Measurements from ENCODE around the gene BTBD7. TPM values are rescaled to one million over a fixed set of nuclear protein-coding genes. Genes with fewer than 3 reads are reported as not detected.

BTBD7 gene
- total and polyA plus RNA-seq, 9 of the 15 experiments (the other 6 are each of a cell fraction or from before 2014, with no cell fraction given): 2.5 to 12.9 (median 6.2) TPM

DNA sequence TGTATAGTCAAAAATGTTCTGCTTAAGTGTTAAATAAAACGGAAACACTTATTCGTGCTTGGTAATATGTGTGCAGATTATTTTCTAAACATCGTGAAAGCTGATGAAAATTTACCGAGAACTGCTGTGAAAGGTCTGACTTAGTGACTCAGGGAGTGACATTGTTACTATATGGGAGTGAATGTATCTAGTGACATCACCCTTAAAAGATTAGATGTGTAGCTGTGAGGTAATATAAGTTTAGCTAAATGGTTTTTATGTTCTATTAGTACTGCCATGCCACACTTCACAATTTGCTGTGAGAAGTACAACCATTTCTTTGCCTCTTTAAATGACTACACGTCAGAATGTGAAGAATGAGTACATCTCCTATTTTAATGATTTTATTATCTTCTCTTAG, 15.5 kb upstream of the BTBD7 start:
- TF ChIP-seq U2AF1 (optimal IDR thresholded peaks at IDR 0.05; ENCODE audit: low read depth, low read length): no peak
- TF ChIP-seq, protein P1, sequence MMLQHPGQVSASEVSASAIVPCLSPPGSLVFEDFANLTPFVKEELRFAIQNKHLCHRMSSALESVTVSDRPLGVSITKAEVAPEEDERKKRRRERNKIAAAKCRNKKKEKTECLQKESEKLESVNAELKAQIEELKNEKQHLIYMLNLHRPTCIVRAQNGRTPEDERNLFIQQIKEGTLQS (IDR thresholded peaks at IDR 0.05): 0 out of 2 replicates have a peak, but pooled peaks have one; percentile 21
- TF ChIP-seq, protein P1 (CRISPR knock-in tag; conservative IDR thresholded peaks at IDR 0.05): no peak
- H4K20me1 ChIP-seq (replicated peaks; ENCODE audit: control insufficient read depth, insufficient read depth, low read length): no peaks in the 10 kb centered on the region

DNA sequence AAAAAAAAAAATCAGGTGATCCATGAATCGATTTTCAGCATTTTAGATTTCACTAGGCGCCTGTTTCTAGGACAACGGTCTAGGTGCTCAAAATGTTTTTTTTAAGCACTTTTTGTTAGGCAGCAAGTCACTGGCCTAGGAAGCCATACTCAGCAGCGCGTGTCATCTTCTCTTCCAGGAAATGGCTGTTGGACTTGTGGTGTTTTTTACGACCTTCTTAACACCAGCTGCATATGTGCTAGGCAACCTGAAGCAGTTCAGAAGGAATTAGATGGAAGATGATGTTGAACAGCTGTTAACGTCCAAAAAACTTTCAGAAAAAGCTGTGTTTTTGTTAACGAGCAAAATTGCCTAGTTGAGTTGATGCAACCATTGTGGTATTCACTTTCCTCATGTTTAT, 15.0 kb upstream of the BTBD7 start:
- DNase-seq (ENCODE audit: extremely low read depth in 1 of 4, low spot score in 3 of 4): no peak
- H3K9me1 ChIP-seq (ENCODE audit: control insufficient read depth, insufficient read depth, low read length): no peaks in the 10 kb centered on the region
- H2AFZ ChIP-seq (ENCODE audit: low read depth, low read length): no peak overlapping the region
- POLR2A ChIA-PET: no interaction called here
- H3K79me2 ChIP-seq (ENCODE audit: control insufficient read depth, insufficient read depth, low read length): no peaks in the 10 kb centered on the region
- no peaks in the 10 kb centered on the region for H3K9me3 ChIP-seq (replicated peaks; ENCODE audit: control insufficient read depth, insufficient read depth, low read depth, low read length)
- no peaks in the 10 kb centered on the region for H4K20me1 ChIP-seq (replicated peaks; ENCODE audit: control insufficient read depth, insufficient read depth, low read length)
- H3K36me3 ChIP-seq (ENCODE audit: control insufficient read depth, insufficient read depth, low read length): no peaks in the 10 kb centered on the region
- intact Hi-C loops (cut with micrococcal nuclease) (no loop called here), in situ Hi-C loops (cut with MboI) (no loop called here)
- ATAC-seq: no peak
- H3K27me3 ChIP-seq (ENCODE audit: control insufficient read depth in 2 of 2, insufficient read depth in 2 of 2, low read length in 2 of 2): no peaks in the 10 kb centered on the region
- TF ChIP-seq STAG1 (CRISPR knock-in tag; IDR thresholded peaks at IDR 0.05; ENCODE audit: borderline replicate concordance) (no peak), SMARCA5 (IDR thresholded peaks at IDR 0.05) (no peak), ZNF143 (CRISPR knock-in tag; IDR thresholded peaks at IDR 0.05) (no peak), RFX1 (IDR thresholded peaks at IDR 0.05) (no peak), CBFA2T3 (IDR thresholded peaks at IDR 0.05) (no peak), MTF1 (CRISPR knock-in tag; IDR thresholded peaks at IDR 0.05; ENCODE audit: borderline replicate concordance) (no peak), BRD4 (IDR thresholded peaks at IDR 0.05) (no peak), MAFK (IDR thresholded peaks at IDR 0.05; ENCODE audit: low read length) (no peak), SPI1 (IDR thresholded peaks at IDR 0.05; ENCODE audit: borderline replicate concordance, low read depth, low read length) (no peak), CBFB (CRISPR knock-in tag; IDR thresholded peaks at IDR 0.05) (no peak)
- peaks cover 0 to 8% of the 10 kb centered on the region in 2 experiments; a peak in 2 of 5 replicates for H3K4me1 ChIP-seq (replicated peaks in 1 of 2; ENCODE audit: control insufficient read depth in 2 of 2, insufficient read depth in 2 of 2, low read length in 2 of 2)
- no TSS peak for BruUV-seq (replicated peaks)
- no peak overlapping the region for H3K27ac ChIP-seq (ENCODE audit: extremely low read depth, low read depth, low read length)
- FAIRE-seq: no peak
- no peak overlapping the region for H3K9ac ChIP-seq (ENCODE audit: insufficient read depth in 1 of 2, low read depth in 2 of 2, low read length in 2 of 2)
- CTCF ChIA-PET (ENCODE audit: low intra/inter-chr PET ratio): no interaction called here
- H3K4me2 ChIP-seq (ENCODE audit: insufficient read depth, low read length): no peak overlapping the region
- 26% methylated on average over 8 of the region's 8 CpGs for WGBS (ENCODE audit: insufficient coverage, low coverage, missing lambda C conversion rate)
- no peak overlapping the region for H3K4me3 ChIP-seq

More for the DNA sequence above, 15.5 kb upstream of the BTBD7 start:
- no peaks in the 10 kb centered on the region for H3K9me3 ChIP-seq (replicated peaks; ENCODE audit: control insufficient read depth, insufficient read depth, low read depth, low read length)
- no peak overlapping the region for H3K4me2 ChIP-seq (ENCODE audit: insufficient read depth, low read length)
- no TSS peak for BruUV-seq (replicated peaks)
- H3K9ac ChIP-seq (ENCODE audit: insufficient read depth in 1 of 2, low read depth in 2 of 2, low read length in 2 of 2): no peak overlapping the region
- H3K27me3 ChIP-seq (ENCODE audit: control insufficient read depth in 2 of 2, insufficient read depth in 2 of 2, low read length in 2 of 2): no peaks in the 10 kb centered on the region
- intact Hi-C loops (cut with micrococcal nuclease) (no loop called here), in situ Hi-C loops (cut with MboI) (no loop called here)
- no peaks in the 10 kb centered on the region for H3K79me2 ChIP-seq (ENCODE audit: control insufficient read depth, insufficient read depth, low read length)
- ATAC-seq (no peak), FAIRE-seq (no peak), DNase-seq (ENCODE audit: extremely low read depth in 1 of 4, low spot score in 3 of 4) (no peak)
- no peak overlapping the region for H3K4me3 ChIP-seq
- 57% methylated on average over 5 of the region's 5 CpGs for WGBS (ENCODE audit: insufficient coverage, low coverage, missing lambda C conversion rate)
- H3K9me1 ChIP-seq (ENCODE audit: control insufficient read depth, insufficient read depth, low read length): no peaks in the 10 kb centered on the region
- H3K36me3 ChIP-seq (ENCODE audit: control insufficient read depth, insufficient read depth, low read length): no peaks in the 10 kb centered on the region
- ChIA-PET POLR2A (no interaction called here), CTCF (ENCODE audit: low intra/inter-chr PET ratio) (no interaction called here)
- H2AFZ ChIP-seq (ENCODE audit: low read depth, low read length): no peak overlapping the region
- peaks cover 0 to 8% of the 10 kb centered on the region in 2 experiments; a peak in 2 of 5 replicates for H3K4me1 ChIP-seq (replicated peaks in 1 of 2; ENCODE audit: control insufficient read depth in 2 of 2, insufficient read depth in 2 of 2, low read length in 2 of 2)
- H3K27ac ChIP-seq (ENCODE audit: extremely low read depth, low read depth, low read length): no peak overlapping the region

Measured in K562 (cell line).